OCI-LY7 (cell line): ENCODE results near the gene LTN1.

Experiments
- EZH2phosphoT487 ChIP-seq: fragments of 200-600 bp; sonication (generic); IDR thresholded peaks from 2 replicates; pipeline ENCODE4 v1.6.1; 2018; ENCODE audit warnings: low read depth, borderline replicate concordance, mild to moderate bottlenecking, mixed run types, antibody characterized with exemption, low read length, moderate library complexity, mixed read lengths
- TF ChIP-seq, protein P1 (sequence below): fragments of 200-600 bp; sonication (generic); conservative IDR thresholded peaks from 2 replicates; pipeline ENCODE4 v1.5.1; 2014; ENCODE audit warnings: mild to moderate bottlenecking, antibody characterized with exemption, low read length, moderate library complexity, mixed read lengths

DNA sequence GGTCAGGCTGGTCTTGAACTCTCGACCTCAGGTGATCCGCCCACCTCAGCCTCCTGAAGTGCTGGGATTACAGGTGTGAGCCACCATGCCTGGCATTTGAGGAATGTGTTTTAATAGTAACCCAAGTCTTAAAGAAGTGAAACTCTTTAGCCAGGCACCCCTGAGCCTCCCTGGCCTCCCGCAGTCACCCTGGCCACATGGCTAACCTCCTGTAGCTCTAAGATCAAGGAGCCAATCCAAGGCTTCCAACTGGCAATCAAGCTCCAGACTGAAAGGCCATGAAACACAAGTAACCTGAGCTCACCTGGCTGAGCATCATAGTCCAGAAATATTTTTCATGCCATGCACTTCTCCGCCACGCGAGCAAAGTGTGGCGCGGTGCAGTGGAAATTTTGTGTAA lies 84.3 kb downstream of the LTN1 start:
- TF ChIP-seq, protein P1, sequence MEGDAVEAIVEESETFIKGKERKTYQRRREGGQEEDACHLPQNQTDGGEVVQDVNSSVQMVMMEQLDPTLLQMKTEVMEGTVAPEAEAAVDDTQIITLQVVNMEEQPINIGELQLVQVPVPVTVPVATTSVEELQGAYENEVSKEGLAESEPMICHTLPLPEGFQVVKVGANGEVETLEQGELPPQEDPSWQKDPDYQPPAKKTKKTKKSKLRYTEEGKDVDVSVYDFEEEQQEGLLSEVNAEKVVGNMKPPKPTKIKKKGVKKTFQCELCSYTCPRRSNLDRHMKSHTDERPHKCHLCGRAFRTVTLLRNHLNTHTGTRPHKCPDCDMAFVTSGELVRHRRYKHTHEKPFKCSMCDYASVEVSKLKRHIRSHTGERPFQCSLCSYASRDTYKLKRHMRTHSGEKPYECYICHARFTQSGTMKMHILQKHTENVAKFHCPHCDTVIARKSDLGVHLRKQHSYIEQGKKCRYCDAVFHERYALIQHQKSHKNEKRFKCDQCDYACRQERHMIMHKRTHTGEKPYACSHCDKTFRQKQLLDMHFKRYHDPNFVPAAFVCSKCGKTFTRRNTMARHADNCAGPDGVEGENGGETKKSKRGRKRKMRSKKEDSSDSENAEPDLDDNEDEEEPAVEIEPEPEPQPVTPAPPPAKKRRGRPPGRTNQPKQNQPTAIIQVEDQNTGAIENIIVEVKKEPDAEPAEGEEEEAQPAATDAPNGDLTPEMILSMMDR = no peak
- no peak for TF ChIP-seq EZH2phosphoT487
